Hypothalamus (tissue), 51 donors: ENCODE results near the gene TMEM151A.

Experiments used
- DNase-seq, 51 donors: peaks; one replicate each; lab custom pipeline; 2025; lab: John Stamatoyannopoulos, UW

The TMEM151A gene

GRCh38 chr11:66333896-66334604 lies 42.4 kb downstream of the TMEM151A start:
- no peak for DNase-seq

GRCh38 chr11:66334605-66335442 lies 43.1 kb downstream of the TMEM151A start:
- DNase-seq: no peak

GRCh38 chr11:66335531-66336233 lies 44.0 kb downstream of the TMEM151A start:
- peak in 1 of 51 donors; percentile 32 for DNase-seq

GRCh38 chr11:66336234-66337102 lies 44.8 kb downstream of the TMEM151A start, which contains the start of gene RIN1:
RIN1 (minus strand) TSS chr11:66336434; CDS start chr11:66336402, 32 bp downstream.
- DNase-seq: peak in 25 of 51 donors; percentile 8 to 85 (median 45)

GRCh38 chr11:66337103-66337899 lies 45.6 kb downstream of the TMEM151A start:
- DNase-seq: no peak

GRCh38 chr11:66338276-66339161 lies 46.8 kb downstream of the TMEM151A start:
- DNase-seq: no peak

GRCh38 chr11:66339162-66339675 lies 47.5 kb downstream of the TMEM151A start:
- no peak for DNase-seq

GRCh38 chr11:66339686-66340483 lies 48.2 kb downstream of the TMEM151A start:
- DNase-seq: no peak

- no peak for DNase-seq
Observed at GRCh38 chr11:66340596-66341501, 49.2 kb downstream of the TMEM151A start.

- DNase-seq: no peak
Observed at GRCh38 chr11:66341502-66342126, 49.9 kb downstream of the TMEM151A start.

GRCh38 chr11:66343176-66343575 lies 51.5 kb downstream of the TMEM151A start:
- DNase-seq: no peak

GRCh38 chr11:66344550-66345315 lies 53.0 kb downstream of the TMEM151A start, which contains the start of gene BRMS1:
BRMS1 (minus strand) TSS chr11:66345104; CDS start chr11:66342234, 2,870 bp downstream.
- peak; percentile 76 to 98 (median 95) for DNase-seq

GRCh38 chr11:66345316-66345649 lies 53.6 kb downstream of the TMEM151A start:
- no peak for DNase-seq
